ENCODE data around the gene TANC1.

TANC1 gene

GRCh38 chr2:159175927-159176326 lies 207.5 kb downstream of the TANC1 start:
- no peak for DNase-seq

GRCh38 chr2:159176555-159176954 lies 208.1 kb downstream of the TANC1 start:
- DNase-seq, result no peak

GRCh38 chr2:159177357-159177756 lies 208.9 kb downstream of the TANC1 start:
- DNase-seq, result no peak

GRCh38 chr2:159177957-159178356 lies 209.5 kb downstream of the TANC1 start:
- DNase-seq, result no peak

- DNase-seq, result no peak
Observed at GRCh38 chr2:159179096-159179495, 210.7 kb downstream of the TANC1 start.

GRCh38 chr2:159179696-159180095 lies 211.3 kb downstream of the TANC1 start:
- DNase-seq, result no peak

- DNase-seq, result no peak
Observed at GRCh38 chr2:159183346-159183745, 214.9 kb downstream of the TANC1 start.

GRCh38 chr2:159185401-159186130 lies 217.1 kb downstream of the TANC1 start:
- no peak for DNase-seq

GRCh38 chr2:159186462-159186861 lies 218.0 kb downstream of the TANC1 start:
- DNase-seq, result no peak

- no peak for DNase-seq
Observed at GRCh38 chr2:159187106-159187505, 218.7 kb downstream of the TANC1 start.

- no peak for DNase-seq
Observed at GRCh38 chr2:159188449-159188848, 220.0 kb downstream of the TANC1 start.

GRCh38 chr2:159192371-159192918 lies 224.0 kb downstream of the TANC1 start:
- no peak for DNase-seq

GRCh38 chr2:159193791-159194190 lies 225.4 kb downstream of the TANC1 start:
- DNase-seq, result no peak

- DNase-seq, result no peak
Observed at GRCh38 chr2:159194241-159194640, 225.8 kb downstream of the TANC1 start.

- no peak for DNase-seq
Observed at GRCh38 chr2:159195697-159196096, 227.3 kb downstream of the TANC1 start.

GRCh38 chr2:159196393-159196925 lies 228.0 kb downstream of the TANC1 start:
- DNase-seq, result no peak

- no peak for DNase-seq
Observed at GRCh38 chr2:159199236-159199635, 230.8 kb downstream of the TANC1 start.

- DNase-seq, result no peak
Observed at GRCh38 chr2:159199761-159200465, 231.5 kb downstream of the TANC1 start.

GRCh38 chr2:159200498-159200897 lies 232.1 kb downstream of the TANC1 start:
- DNase-seq, result no peak

- peak; percentile 35 for DNase-seq
Observed at GRCh38 chr2:159201360-159202063, 233.1 kb downstream of the TANC1 start.

GRCh38 chr2:159202568-159203071 lies 234.2 kb downstream of the TANC1 start:
- no peak for DNase-seq

- no peak for DNase-seq
Observed at GRCh38 chr2:159204381-159205144, 236.1 kb downstream of the TANC1 start.
